Measurements from ENCODE around the gene CNOT4. TPM values are rescaled to one million over a fixed set of nuclear protein-coding genes. Genes with fewer than 3 reads are reported as not detected.

The CNOT4 gene
- total and polyA plus RNA-seq, 2 donors (not counting 1 experiment from before 2014, with no cell fraction given) = 14.9 to 15.9 TPM

DNA sequence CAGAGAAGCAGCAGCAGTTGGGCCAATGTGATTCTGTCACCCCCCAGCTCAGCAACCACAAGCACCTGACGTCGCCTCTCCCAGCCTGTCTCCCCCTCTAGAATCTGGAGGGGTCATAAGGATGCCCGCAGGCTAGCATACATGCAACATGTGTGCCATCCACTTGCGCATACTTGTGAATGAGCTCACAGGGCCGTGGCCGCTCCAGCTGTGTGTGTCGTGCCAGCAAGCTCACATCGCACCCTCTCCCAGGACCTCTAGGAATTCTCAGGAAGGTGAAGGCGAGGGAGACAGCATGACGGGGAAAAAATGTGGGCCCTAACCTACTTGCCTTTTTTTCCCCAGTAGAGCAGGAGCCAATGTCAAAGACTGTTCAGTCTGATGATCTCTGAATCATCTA, 195.9 kb downstream of the CNOT4 start:
- Histone ChIP-seq H2AFZ (ENCODE audit: low read length) (no peak overlapping the region), H3K9ac (ENCODE audit: insufficient read depth, low read length) (no peak overlapping the region), H3K27ac (ENCODE audit: insufficient read depth, low read length) (no peak overlapping the region), H3K79me2 (ENCODE audit: control insufficient read depth, insufficient read depth, low read length) (no peaks in the 10 kb centered on the region), H3K4me2 (ENCODE audit: extremely low read depth, insufficient read depth, low read length) (no peak overlapping the region), H3K36me3 (ENCODE audit: control insufficient read depth, insufficient read depth, low read length) (no peaks in the 10 kb centered on the region), H3K9me3 (ENCODE audit: control insufficient read depth, insufficient read depth, low read depth, low read length) (no peaks in the 10 kb centered on the region), H3K4me3 (replicated peaks in 1 of 4; ENCODE audit: control extremely low read depth in 1 of 4, insufficient read depth in 1 of 4, low read depth in 3 of 4, low read length in 4 of 4) (no peak overlapping the region), H3K4me1 (ENCODE audit: control insufficient read depth, extremely low read depth, insufficient read depth, low read length) (no peaks in the 10 kb centered on the region), H3K27me3 (ENCODE audit: control insufficient read depth, insufficient read depth, low read length) (peaks cover 11% of the 10 kb centered on the region), H4K20me1 (ENCODE audit: control insufficient read depth, extremely low read depth, insufficient read depth, low read length) (no peaks in the 10 kb centered on the region)
- TF ChIP-seq EZH2 (IDR thresholded peaks at IDR 0.05; ENCODE audit: low read length, missing control alignments) = no peak
- TF ChIP-seq, protein P1, sequence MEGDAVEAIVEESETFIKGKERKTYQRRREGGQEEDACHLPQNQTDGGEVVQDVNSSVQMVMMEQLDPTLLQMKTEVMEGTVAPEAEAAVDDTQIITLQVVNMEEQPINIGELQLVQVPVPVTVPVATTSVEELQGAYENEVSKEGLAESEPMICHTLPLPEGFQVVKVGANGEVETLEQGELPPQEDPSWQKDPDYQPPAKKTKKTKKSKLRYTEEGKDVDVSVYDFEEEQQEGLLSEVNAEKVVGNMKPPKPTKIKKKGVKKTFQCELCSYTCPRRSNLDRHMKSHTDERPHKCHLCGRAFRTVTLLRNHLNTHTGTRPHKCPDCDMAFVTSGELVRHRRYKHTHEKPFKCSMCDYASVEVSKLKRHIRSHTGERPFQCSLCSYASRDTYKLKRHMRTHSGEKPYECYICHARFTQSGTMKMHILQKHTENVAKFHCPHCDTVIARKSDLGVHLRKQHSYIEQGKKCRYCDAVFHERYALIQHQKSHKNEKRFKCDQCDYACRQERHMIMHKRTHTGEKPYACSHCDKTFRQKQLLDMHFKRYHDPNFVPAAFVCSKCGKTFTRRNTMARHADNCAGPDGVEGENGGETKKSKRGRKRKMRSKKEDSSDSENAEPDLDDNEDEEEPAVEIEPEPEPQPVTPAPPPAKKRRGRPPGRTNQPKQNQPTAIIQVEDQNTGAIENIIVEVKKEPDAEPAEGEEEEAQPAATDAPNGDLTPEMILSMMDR (conservative IDR thresholded peaks at IDR 0.05 in 1 of 2, IDR thresholded peaks at IDR 0.05 in 1 of 2; ENCODE audit: low read depth in 1 of 2, low read length in 2 of 2) = no peak
- no peak for DNase-seq (ENCODE audit: low read depth in 2 of 2)

Other genes with a start within 250 kb of the CNOT4 start
- 31.3 and 36.7 TPM in 2 replicates for gene NUP205, start 47.8 kb upstream of the CNOT4 start, total RNA-seq
- gene NUP205, start 47.8 kb upstream of the CNOT4 start, polyA plus RNA-seq = 28.1 and 47.0 TPM in 2 replicates
- 11.8 and 16.7 TPM in 2 replicates for gene STMP1, start 152.4 kb upstream of the CNOT4 start, total RNA-seq
- gene STMP1, start 152.4 kb upstream of the CNOT4 start, polyA plus RNA-seq = 41.3 and 50.6 TPM in 2 replicates
- gene SLC13A4, start 218.1 kb upstream of the CNOT4 start, total RNA-seq = 0.26 and 0.50 TPM in 2 replicates
- 0.32 and 2.3 TPM in 2 replicates for gene SLC13A4, start 218.1 kb upstream of the CNOT4 start, polyA plus RNA-seq
- gene FAM180A, start 238.7 kb upstream of the CNOT4 start, total RNA-seq = 24.4 and 38.5 TPM in 2 replicates
- gene FAM180A, start 238.7 kb upstream of the CNOT4 start, polyA plus RNA-seq = 15.6 and 70.0 TPM in 2 replicates

Data from fibroblast of lung (primary cell).